Globus pallidus (tissue), 1 donor: ENCODE results near the gene ZNF407.
A peak's percentile ranks its signal among the peaks of the same experiment; 100 is the strongest.

Experiments
- DNase-seq: peaks from one replicate; pipeline ENCODE4 v3.0.0-alpha.2; 2015; ENCODE audit warnings: low spot score

ZNF407 gene

GRCh38 chr18:74832381-74832780 is 234.7 kb downstream of the ZNF407 start:
- DNase-seq = no peak

GRCh38 chr18:74832999-74833398 is 235.3 kb downstream of the ZNF407 start:
- no peak for DNase-seq

GRCh38 chr18:74834424-74835309 is 237.0 kb downstream of the ZNF407 start:
- no peak for DNase-seq

- peak; percentile 12 for DNase-seq
These were observed 238.8 kb downstream of the ZNF407 start for GRCh38 chr18:74836296-74837139.

- no peak for DNase-seq
These were observed 243.0 kb downstream of the ZNF407 start for GRCh38 chr18:74840492-74841167.

GRCh38 chr18:74841248-74841647 is 243.6 kb downstream of the ZNF407 start:
- DNase-seq = no peak

- no peak for DNase-seq
These were observed 251.6 kb downstream of the ZNF407 start for GRCh38 chr18:74849301-74849700.

- peak; percentile 8 for DNase-seq
These were observed 258.8 kb downstream of the ZNF407 start for GRCh38 chr18:74856434-74856833.

- no peak for DNase-seq
These were observed 259.3 kb downstream of the ZNF407 start for GRCh38 chr18:74856928-74857327.

GRCh38 chr18:74857901-74858300 is 260.2 kb downstream of the ZNF407 start:
- DNase-seq = no peak

GRCh38 chr18:74861154-74861553 is 263.5 kb downstream of the ZNF407 start:
- DNase-seq = no peak

GRCh38 chr18:74862094-74862493 is 264.4 kb downstream of the ZNF407 start:
- no peak for DNase-seq

- no peak for DNase-seq
These were observed 268.9 kb downstream of the ZNF407 start for GRCh38 chr18:74866577-74866976.

GRCh38 chr18:74868461-74868860 is 270.8 kb downstream of the ZNF407 start:
- no peak for DNase-seq

GRCh38 chr18:74869904-74870863 is 272.5 kb downstream of the ZNF407 start:
- no peak for DNase-seq

- no peak for DNase-seq
These were observed 273.3 kb downstream of the ZNF407 start for GRCh38 chr18:74870950-74871349.

GRCh38 chr18:74873629-74874028 is 276.0 kb downstream of the ZNF407 start:
- no peak for DNase-seq

GRCh38 chr18:74874351-74874750 is 276.7 kb downstream of the ZNF407 start:
- no peak for DNase-seq

- DNase-seq = no peak
These were observed 279.1 kb downstream of the ZNF407 start for GRCh38 chr18:74876630-74877243.

- no peak for DNase-seq
These were observed 280.6 kb downstream of the ZNF407 start for GRCh38 chr18:74878267-74878666.
